AML-193 (cell line): ENCODE measurements around the gene TMEM145.
"Not testable (repeated sequence)": the region's sequence is repeated elsewhere in the genome, so short reads cannot be mapped to it uniquely, and the experiment has no call there.

ENCODE experiments used
- DNase-seq, 2 experiments: peaks; one replicate each; lab custom pipeline; 2025; lab: John Stamatoyannopoulos, UW

The TMEM145 gene

GRCh38 chr19:42313840-42314755 is 989 bp downstream of the TMEM145 start:
- no peak for DNase-seq

- no peak for DNase-seq
These were observed 1.9 kb downstream of the TMEM145 start for GRCh38 chr19:42315024-42315423.

DNA sequence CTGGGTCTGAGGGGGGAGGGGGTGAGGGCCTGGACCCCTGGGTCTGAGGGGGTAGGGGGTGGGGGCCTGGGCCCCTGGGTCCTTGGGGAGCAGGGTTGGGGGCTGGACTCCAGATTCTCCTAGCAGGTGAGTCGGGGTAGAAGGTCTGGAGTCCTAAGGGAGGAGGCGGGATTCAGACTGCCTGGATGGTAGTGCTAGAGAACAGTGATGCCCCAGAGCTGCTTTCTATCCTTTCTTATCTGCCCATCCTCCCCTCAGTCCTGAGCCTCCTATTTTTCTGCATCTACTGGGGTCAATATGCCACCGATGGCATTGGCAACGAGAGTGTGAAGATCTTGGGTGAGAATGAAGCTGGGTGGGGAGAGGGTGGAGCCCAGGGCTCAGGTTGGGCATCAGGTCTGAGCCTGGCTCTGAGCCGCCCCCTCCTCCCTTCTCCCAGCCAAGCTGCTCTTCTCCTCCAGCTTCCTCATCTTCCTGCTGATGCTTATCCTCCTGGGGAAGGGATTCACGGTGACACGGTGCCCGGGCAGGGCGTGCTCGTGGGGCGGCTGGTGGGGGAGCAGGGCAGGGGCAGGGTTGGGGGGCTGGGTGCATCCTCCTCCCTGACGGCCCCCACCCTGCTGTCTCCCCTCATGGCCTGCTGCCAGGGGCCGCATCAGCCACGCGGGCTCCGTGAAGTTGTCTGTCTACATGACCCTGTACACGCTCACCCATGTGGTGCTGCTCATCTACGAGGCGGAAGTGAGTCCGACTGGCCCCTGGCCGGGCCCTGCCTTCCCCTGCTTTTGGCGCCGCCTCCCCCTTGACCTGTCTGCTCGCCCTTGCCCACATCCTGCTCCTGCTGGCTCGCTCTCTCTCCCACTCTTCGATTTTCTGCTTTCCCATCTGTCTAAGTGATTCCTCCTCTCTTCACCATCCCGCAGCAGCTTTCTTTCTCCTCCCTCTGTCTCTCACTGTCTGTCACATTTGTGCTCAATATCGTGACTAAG is 3.4 kb downstream of the TMEM145 start:
- no peak for DNase-seq

- no peak for DNase-seq
These were observed 4.4 kb downstream of the TMEM145 start for GRCh38 chr19:42317535-42317934.

DNA sequence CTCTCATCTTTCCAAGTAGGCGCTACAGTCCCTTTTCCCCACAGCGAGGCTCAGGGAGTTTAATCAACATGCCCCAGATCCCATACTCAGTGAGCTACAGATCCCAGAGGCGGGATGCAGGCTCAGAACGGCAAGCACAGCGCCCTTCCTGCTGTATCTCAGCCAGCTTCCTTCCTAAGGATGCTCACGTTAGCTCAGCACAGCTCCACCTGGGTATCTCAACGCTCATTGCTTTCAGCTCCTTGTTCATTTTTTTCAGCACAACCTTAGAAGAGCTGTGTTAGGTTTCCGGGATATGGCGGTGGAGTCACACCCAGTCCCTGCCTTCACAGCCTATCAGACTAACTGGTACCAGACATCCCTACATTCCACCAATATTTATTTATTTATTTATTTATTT is 9.2 kb downstream of the TMEM145 start:
- DNase-seq, result no peak

- DNase-seq, result no peak
These were observed 10.4 kb downstream of the TMEM145 start for GRCh38 chr19:42323473-42323851.

GRCh38 chr19:42323852-42324654 is 10.9 kb downstream of the TMEM145 start:
- no peak for DNase-seq

DNA sequence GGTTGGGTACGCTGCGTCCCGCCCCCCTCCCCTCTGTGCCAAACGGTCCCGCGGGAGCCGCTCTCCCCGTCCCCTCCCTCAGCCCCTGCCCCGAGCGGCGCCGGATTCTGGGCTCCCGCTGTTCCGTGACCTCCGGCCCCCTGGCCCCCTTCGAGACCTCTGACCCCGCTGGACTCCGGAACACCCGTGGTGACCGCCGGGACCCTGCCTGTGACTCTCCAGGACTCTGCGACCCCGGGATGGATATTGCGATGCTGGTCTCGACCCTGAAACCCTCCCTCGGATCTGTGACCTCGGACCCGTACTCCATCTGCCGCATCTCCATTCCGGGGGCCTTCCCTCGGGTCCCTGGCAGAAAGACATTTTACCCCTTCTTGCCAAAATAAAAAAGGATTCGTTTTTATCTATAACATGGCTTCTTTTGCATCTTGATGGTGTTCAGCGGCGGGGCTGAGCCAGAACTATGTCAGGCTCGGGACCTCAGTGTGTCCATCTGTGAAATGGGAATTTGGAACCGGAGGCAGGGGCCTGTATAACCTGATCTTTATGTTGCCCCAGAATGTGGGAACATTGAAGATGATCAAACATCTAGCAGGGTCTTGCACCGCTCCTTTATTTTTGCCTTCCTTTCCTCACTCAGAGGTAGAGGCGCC is 11.7 kb downstream of the TMEM145 start:
- no peak for DNase-seq

DNA sequence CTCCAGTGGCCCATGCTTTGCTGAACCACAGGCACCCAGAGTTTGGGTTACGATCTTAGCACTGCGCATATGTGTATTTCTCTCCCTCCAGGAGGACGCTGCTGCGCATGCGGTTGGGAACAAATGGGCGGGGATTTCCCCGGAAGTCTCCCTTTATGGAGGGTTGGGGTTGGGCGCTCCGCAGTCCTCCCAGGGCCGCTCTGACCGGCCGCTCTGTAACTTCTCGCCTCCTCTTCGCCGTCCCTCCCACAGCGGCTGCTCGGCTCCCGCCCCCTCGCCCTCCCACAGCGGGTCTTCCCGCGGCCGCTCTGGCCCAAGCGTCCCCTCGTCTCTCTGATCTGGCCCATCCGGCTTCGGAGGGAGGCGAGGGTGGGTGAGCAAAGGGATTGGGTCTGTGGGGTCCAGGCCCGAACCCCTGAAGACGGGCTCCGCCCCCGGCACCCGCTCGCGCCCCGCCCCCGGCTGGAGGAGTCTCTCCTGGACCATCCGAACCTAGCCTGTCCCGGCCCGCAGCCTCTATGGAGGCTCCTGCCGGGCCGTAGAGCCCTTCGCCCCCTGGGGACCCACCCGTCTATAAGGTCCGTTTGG is 12.3 kb downstream of the TMEM145 start, which contains the start of gene MEGF8:
MEGF8 (plus strand) TSS at position 328 of the 588 bp plus-strand sequence. CDS start 609 bp downstream, outside the sequence.
- peak; percentile 98 to 99 for DNase-seq

- DNase-seq, result peak in 1 of 2 experiments; percentile 29
These were observed 13.0 kb downstream of the TMEM145 start for GRCh38 chr19:42325896-42326771.

DNA sequence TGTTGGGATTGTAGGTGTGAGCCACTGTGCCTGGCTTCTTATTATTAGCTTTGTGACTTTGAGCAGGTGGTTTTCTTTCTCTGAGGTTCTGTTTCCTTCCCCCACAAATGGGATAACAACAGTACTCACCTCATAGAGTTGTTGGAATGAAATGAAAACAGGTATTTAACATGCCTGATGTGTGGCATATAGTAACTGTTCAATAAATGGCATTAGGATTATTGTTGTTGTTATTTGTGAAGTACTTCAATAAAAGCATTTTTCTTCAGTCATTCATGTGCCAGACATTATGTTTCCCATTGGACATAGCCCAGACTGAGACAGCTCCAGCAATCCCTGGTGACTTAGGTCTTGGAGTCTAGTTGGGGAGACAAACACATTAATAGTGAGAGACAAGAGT is 13.9 kb downstream of the TMEM145 start:
- no peak for DNase-seq

DNA sequence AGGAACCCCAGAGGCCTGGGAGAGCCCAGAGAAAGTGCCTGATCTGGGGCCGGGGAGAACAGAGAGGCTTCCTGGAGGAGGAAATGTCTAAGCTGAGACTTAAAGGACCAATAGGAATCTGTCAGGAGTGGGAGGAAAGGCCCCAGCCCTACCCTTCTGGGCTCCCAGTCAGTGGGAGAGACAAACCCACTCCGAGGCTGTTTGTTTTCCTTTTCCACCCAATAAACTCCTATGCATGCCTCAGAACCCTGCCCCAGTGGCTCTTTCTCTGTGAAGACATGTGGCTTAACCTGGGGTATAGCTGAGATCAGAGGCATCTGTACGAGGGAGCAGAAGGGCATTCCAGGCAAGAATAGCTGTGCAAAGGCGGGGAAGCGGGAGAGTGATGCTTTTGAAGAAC is 14.3 kb downstream of the TMEM145 start:
- no peak for DNase-seq

GRCh38 chr19:42328106-42328505 is 15.0 kb downstream of the TMEM145 start:
- DNase-seq, result no peak

- DNase-seq, result no peak
These were observed 15.7 kb downstream of the TMEM145 start for GRCh38 chr19:42328854-42329253.

- DNase-seq, result no peak
These were observed 17.2 kb downstream of the TMEM145 start for GRCh38 chr19:42330241-42330711.

DNA sequence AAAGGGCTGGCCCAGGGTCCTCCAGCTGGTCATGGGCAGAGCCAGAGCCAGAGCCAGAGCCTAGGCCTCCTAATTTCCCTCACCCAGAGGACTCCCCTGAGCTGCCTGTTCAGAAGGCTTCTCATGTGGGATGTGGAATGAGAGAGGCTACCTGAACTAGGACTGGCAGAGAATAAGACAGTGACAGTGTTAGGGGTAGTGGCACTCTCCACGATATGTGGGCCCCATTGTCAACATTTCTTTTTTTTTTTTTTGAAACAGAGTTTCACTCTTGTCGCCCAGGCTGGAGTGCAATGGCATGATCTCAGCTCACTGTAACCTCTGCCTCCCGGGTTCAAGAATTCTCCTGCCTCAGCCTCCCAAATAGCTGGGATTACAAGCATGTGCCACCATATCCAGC is 18.2 kb downstream of the TMEM145 start:
- DNase-seq, result not testable (repeated sequence)

GRCh38 chr19:42332059-42332458 is 18.9 kb downstream of the TMEM145 start:
- DNase-seq, result no peak

DNA sequence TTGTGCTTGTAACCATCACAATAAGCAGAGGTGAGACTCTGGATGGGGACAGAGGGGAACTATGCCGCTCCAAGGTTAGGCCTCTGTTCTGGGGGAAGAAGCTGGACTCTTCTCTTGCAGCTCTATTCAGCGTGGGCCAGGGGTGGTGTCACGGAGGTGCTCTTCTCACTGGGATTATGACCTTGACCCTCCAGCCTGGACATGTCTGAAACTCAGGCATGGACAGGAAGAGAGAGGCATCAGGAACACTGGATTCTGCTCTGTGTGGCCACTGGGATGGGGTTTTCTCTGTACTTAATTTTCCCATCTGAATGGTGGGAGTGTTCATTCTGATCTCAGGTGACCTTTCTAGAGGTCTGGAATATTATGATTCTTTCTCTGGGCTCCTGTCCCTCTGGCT is 19.9 kb downstream of the TMEM145 start:
- DNase-seq, result no peak

DNA sequence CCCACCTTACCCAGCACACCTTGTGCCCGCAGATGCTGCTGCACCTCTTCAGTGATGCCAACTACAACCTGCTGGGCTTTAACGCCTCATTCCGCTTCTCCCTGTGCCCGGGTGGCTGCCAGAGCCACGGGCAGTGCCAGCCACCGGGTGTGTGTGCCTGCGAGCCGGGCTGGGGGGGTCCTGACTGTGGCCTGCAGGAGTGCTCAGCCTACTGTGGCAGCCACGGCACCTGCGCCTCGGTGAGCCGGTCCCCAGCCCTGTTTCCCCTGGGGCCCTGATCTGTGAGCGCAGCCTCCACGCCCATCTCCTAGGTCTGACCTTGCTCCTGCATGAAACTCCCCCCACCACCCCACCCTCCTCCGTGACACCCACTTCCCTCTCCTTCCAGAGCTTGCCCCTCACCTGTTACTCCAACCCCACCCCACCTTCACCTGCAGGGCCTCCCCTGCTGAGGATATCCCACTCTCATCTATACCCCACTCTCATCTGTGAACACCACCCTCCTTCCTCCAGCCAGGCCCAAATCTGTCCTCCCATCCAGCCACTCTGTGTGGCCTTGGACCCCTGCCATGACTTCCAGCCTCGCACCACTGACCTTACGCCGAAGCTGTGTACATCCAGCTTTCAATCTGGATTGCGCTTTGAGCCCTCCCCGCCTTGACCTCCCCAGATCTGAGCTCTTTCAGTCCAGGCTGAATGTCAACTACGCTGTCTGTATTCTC is 21.0 kb downstream of the TMEM145 start:
- DNase-seq, result no peak
